CD4-positive, alpha-beta T cell (primary cell): ENCODE data around the gene ATG4D. TPM values are rescaled to one million over a fixed set of nuclear protein-coding genes. Genes with fewer than 3 reads are reported as not detected.

Experiments
- ATAC-seq: fragments of 200-7000 bp; cut with Tn5 transposase; one replicate; pipeline ENCODE4 v1.10.0; 2022; ENCODE audit warnings: mild to moderate bottlenecking; ENCODE audit not compliant: poor library complexity
- CTCF ChIA-PET: fragments of 350-600 bp; sonication (Branson Sonifier 250); formaldehyde crosslinking; loops from one replicate; lab custom pipeline; 2021; ENCODE audit warnings: antibody characterized with exemption, inconsistent platforms; lab: Charles Lee
- POLR2A ChIA-PET: fragments of 350-600 bp; sonication (Branson Sonifier 250); formaldehyde crosslinking; loops from one replicate; lab custom pipeline; 2021; ENCODE audit warnings: antibody characterized with exemption, inconsistent platforms; lab: Charles Lee
- DNase-seq, 14 experiments: peaks; one replicate each; pipeline ENCODE4 v3.0.0-alpha.2; 2013 to 2020; ENCODE audit warnings: mixed read lengths in 2 of 14
- H3K27ac ChIP-seq, 2 donors: one replicate each; pipeline versions ENCODE4 v1.5.1 to v1.7.0; 2013; ENCODE audit warnings: low read length in 2 of 2, low read depth in 1 of 2, mild to moderate bottlenecking in 1 of 2
- H3K27me3 ChIP-seq, 2 experiments: 1 replicate in 1 of 2; 2 replicates in 1 of 2; pipeline versions ENCODE4 v1.6.1 to v1.7.0; 2013; ENCODE audit warnings: low read length in 2 of 2, control low read depth in 1 of 2, mild to moderate bottlenecking in 1 of 2, moderate library complexity in 1 of 2; ENCODE audit not compliant: insufficient read depth in 2 of 2, control insufficient read depth in 1 of 2
- H3K36me3 ChIP-seq: one replicate; pipeline ENCODE4 v1.6.1; 2013; ENCODE audit warnings: low read length, control low read depth; ENCODE audit not compliant: insufficient read depth
- H3K4me1 ChIP-seq: one replicate; pipeline ENCODE4 v1.6.1; 2013; ENCODE audit warnings: low read length, control low read depth; ENCODE audit not compliant: insufficient read depth
- H3K4me3 ChIP-seq: one replicate; pipeline ENCODE4 v1.5.1; 2013; ENCODE audit warnings: mild to moderate bottlenecking, low read length, moderate library complexity
- H3K9me3 ChIP-seq, 2 experiments: 1 replicate in 1 of 2; 2 replicates in 1 of 2; pipeline versions ENCODE4 v1.6.1 to v1.7.0; 2013; ENCODE audit warnings: low read length in 2 of 2, mild to moderate bottlenecking in 2 of 2, control low read depth in 1 of 2, moderate library complexity in 1 of 2; ENCODE audit not compliant: control insufficient read depth in 1 of 2, insufficient read depth in 1 of 2
- H3K27ac Mint-ChIP-seq: one replicate; pipeline ENCODE4 v1.8.0; 2020; ENCODE audit warnings: mixed read lengths
- H3K27me3 Mint-ChIP-seq: one replicate; pipeline ENCODE4 v1.8.0; 2021; ENCODE audit warnings: mixed read lengths
- H3K36me3 Mint-ChIP-seq: one replicate; pipeline ENCODE4 v1.8.0; 2021; ENCODE audit warnings: low read depth, mixed read lengths
- H3K4me1 Mint-ChIP-seq: one replicate; pipeline ENCODE4 v1.8.0; 2021; ENCODE audit warnings: low read depth, mixed read lengths
- H3K4me3 Mint-ChIP-seq: one replicate; pipeline ENCODE4 v1.8.0; 2020; ENCODE audit warnings: mild to moderate bottlenecking, mixed read lengths
- H3K9me3 Mint-ChIP-seq: one replicate; pipeline ENCODE4 v1.8.0; 2020; ENCODE audit warnings: mixed read lengths
- intact Hi-C, 2 experiments: fragments of 100-400 bp; cut with DNase I in 1 of 2; cut with micrococcal nuclease in 1 of 2; formaldehyde crosslinking; loops; one replicate each; pipeline versions ENCODE4 v1.15.1 to v1.9.0; 2023 to 2025; cut with DNase I, micrococcal nuclease
- total RNA-seq, 174 experiments: library from RNA in 2 of 174; stranded (reverse) in 2 of 174; gene quantifications; one replicate each; pipeline ENCODE4 v1.2.3 and lab custom pipeline; 2021 to 2026
- TF ChIP-seq, protein P1 (sequence below): fragments of 200-600 bp; IDR thresholded peaks from one replicate; pipeline ENCODE4 v1.8.0; 2022; ENCODE audit warnings: antibody characterized with exemption, mild to moderate bottlenecking

ATG4D gene
- total RNA-seq, 2 experiments from 2014 or later: 81.1 to 84.6 TPM

DNA sequence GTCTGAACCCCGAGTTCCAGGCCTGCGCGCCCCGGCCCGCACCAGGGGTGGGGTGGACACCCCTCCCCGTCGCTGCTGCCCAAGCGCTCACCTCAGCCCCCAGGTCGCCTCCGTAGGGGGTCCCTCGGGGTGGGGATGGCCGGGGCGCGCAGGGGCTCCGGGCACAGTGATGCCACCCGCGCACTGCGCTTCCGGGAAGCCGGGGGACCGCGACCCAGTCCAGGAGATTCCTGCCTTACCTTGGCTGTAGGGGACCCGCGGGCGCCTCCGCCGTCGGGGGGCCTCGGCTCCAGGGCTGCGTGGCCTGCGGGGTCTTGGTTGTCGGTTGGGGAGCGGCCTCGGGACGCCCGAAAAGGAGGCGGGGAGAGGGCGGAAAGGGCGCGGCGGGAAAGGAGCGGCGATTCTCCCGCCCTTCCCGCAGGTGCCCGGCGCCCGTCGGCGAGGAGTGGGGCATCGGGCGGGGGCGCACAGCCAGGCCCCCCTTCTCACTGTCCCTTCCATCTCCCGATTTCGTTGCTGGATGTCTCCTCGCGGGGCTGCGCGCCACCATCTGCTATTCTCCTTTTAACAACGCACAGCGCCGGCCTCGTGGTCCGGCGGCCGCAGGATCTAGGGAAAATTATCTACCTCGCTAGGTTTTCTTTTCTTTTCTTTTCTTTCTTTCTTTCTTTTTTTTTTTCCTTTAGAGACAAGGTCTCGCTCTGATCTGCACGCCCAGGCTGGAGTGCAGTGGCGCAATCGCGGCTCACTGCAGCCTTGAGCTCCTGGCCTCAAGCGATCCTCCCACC is 40.5 kb upstream of the ATG4D start, which contains the start of gene KEAP1:
Gene KEAP1, minus strand, starts transcription at position 355 of the 788 bp plus-strand sequence. CDS start 3,323 bp downstream, outside the sequence.
- H3K36me3 Mint-ChIP-seq: peaks cover 17% of the 10 kb centered on the region
- DNase-seq (peak in 8 of 14 experiments; percentile 20 to 54 (median 40)), ATAC-seq (peak; percentile 17)
- no peaks in the 10 kb centered on the region for H3K27me3 Mint-ChIP-seq
- H3K4me3 Mint-ChIP-seq: peak within 1 kb of the TSS; percentile 96
- H3K4me1 Mint-ChIP-seq: peaks cover 30% of the 10 kb centered on the region
- intact Hi-C loops: loop anchor here (2.0 to 10.0 kb wide), 3 partner anchors 39 to 152 kb away; partner anchors contain the start of genes ATG4D (in 1 of the 2) and ILF3 (in 1 of the 2)
- Histone ChIP-seq H3K4me1 (peaks cover 51% of the 10 kb centered on the region), H3K36me3 (peaks cover 13% of the 10 kb centered on the region), H3K27me3 (no peaks in the 10 kb centered on the region), H3K4me3 (peak within 1 kb of the TSS; percentile 84), H3K27ac (peak within 1 kb of the TSS; percentile 67), H3K9me3 (no peaks in the 10 kb centered on the region)
- ChIA-PET CTCF (interaction anchor here (0.6 to 2.3 kb wide), 3 partner anchors 9 to 63 kb away, joined by 3 to 6 read pairs (median 5); partner anchors contain the start of gene KRI1), POLR2A (interaction anchor here (0.7 to 1.6 kb wide), 4 partner anchors 63 to 233 kb away, joined by 3 to 7 read pairs (median 4); partner anchors contain the start of genes CDKN2D, ICAM1 and KRI1)
- no peaks in the 10 kb centered on the region for H3K9me3 Mint-ChIP-seq
- H3K27ac Mint-ChIP-seq: peak within 1 kb of the TSS; percentile 90
- TF ChIP-seq, protein P1, sequence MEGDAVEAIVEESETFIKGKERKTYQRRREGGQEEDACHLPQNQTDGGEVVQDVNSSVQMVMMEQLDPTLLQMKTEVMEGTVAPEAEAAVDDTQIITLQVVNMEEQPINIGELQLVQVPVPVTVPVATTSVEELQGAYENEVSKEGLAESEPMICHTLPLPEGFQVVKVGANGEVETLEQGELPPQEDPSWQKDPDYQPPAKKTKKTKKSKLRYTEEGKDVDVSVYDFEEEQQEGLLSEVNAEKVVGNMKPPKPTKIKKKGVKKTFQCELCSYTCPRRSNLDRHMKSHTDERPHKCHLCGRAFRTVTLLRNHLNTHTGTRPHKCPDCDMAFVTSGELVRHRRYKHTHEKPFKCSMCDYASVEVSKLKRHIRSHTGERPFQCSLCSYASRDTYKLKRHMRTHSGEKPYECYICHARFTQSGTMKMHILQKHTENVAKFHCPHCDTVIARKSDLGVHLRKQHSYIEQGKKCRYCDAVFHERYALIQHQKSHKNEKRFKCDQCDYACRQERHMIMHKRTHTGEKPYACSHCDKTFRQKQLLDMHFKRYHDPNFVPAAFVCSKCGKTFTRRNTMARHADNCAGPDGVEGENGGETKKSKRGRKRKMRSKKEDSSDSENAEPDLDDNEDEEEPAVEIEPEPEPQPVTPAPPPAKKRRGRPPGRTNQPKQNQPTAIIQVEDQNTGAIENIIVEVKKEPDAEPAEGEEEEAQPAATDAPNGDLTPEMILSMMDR: no peak

DNA sequence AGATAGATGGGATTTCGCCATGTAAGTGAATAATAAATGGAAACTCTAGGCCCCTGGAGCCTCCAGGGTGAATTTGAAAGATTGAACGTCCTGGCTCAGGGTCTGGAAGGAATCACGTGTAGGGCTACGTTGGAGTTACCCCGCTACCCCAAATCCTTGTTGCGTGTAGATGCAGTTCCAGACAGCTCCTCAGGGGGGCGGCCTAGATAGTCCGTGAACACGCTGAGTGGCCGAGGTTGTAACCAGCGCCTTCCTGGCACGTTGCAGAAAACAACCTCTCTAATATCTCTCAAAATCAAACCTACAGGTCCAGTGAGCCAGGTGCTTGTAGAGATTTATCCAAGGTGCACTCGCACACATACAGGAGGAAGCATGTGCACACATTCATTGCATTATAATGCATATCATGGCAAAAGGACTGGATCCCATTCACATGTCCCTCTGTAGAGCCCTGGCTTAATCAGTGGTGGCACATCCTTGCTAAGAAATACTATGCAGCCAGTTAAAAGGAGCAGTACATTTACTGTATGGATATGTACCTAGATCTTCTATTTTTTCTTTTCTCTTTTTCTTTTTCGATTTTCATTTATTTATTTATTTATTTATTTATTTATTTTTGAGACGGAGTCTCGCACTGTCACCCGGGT is 38.0 kb upstream of the ATG4D start:
- no peaks in the 10 kb centered on the region for H3K36me3 ChIP-seq
- H3K27me3 ChIP-seq: no peaks in the 10 kb centered on the region
- peak overlapping the region; percentile 50 for H3K27ac Mint-ChIP-seq
- intact Hi-C loops: loop anchor here (1.0 to 10.0 kb wide), 4 partner anchors 67 to 192 kb away; partner anchors contain the start of gene ILF3 (in 1 of the 2)
- no peaks in the 10 kb centered on the region for H3K36me3 Mint-ChIP-seq
- H3K4me1 ChIP-seq: peaks cover 51% of the 10 kb centered on the region
- ChIA-PET POLR2A (interaction anchor here (0.7 to 1.1 kb wide), 2 partner anchors 45 to 62 kb away, joined by 4 to 6 read pairs; partner anchors contain the start of gene CDKN2D), CTCF (interaction anchor here (0.6 to 1.3 kb wide), 12 partner anchors 16 to 139 kb away, joined by 3 to 6 read pairs (median 4); no protein-coding TSS in a partner anchor)
- peaks cover 15% of the 10 kb centered on the region for H3K4me1 Mint-ChIP-seq
- no peaks in the 10 kb centered on the region for H3K9me3 ChIP-seq
- DNase-seq: peak; percentile 71 to 89 (median 80)
- ATAC-seq: peak; percentile 60
- H3K9me3 Mint-ChIP-seq: no peaks in the 10 kb centered on the region
- no peak overlapping the region for H3K27ac ChIP-seq
- H3K4me3 Mint-ChIP-seq: peak overlapping the region; percentile 91
- H3K4me3 ChIP-seq: no peak overlapping the region
- peaks cover 4% of the 10 kb centered on the region for H3K27me3 Mint-ChIP-seq
- TF ChIP-seq, protein P1: peak; percentile 78

DNA sequence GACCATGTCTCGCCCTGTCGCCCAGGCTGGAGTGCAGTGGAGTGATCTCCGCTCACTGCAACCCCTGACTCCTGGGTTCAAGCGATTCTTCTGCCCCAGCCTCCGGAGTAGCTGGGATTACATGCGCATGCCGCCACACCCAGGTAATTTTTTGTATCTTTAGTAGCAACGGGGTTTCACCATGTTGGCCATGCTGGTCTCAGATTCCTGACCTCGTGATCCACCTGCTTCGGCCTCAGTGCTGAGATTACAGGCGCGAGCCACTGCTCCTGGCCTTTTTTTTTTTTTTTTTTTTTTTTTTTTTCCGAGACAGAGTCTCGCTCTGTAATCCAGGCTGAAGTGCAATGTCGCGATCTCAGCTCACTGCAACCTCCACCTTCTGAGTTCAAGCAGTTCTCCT is 35.7 kb upstream of the ATG4D start:
- no peak for DNase-seq
- no peak overlapping the region for H3K27ac ChIP-seq
- ATAC-seq: no peak
- Mint-ChIP-seq H3K4me1 (peaks cover 12% of the 10 kb centered on the region), H3K36me3 (no peaks in the 10 kb centered on the region), H3K27ac (no peak overlapping the region), H3K4me3 (no peak overlapping the region), H3K27me3 (peaks cover 8% of the 10 kb centered on the region), H3K9me3 (no peaks in the 10 kb centered on the region)
- ChIA-PET CTCF (interaction anchor here (1.0 to 1.1 kb wide), 2 partner anchors 17 to 25 kb away, joined by 3 to 4 read pairs; no protein-coding TSS in a partner anchor), POLR2A (no interaction called here)
- no peak overlapping the region for H3K4me3 ChIP-seq
- intact Hi-C loops: loop anchor here (5.0 to 10.0 kb wide), 2 partner anchors 147 to 189 kb away; partner anchors contain the start of gene ILF3 (in 1 of the 2)
- H3K4me1 ChIP-seq: peaks cover 34% of the 10 kb centered on the region
- TF ChIP-seq, protein P1: no peak
- peaks cover 4 to 5% of the 10 kb centered on the region in 2 experiments for H3K27me3 ChIP-seq
- H3K36me3 ChIP-seq: no peaks in the 10 kb centered on the region
- no peaks in the 10 kb centered on the region for H3K9me3 ChIP-seq
